DMS114 treated with DMSO at 0.1 percent for 48 hours (cell line): ENCODE data around the gene SKA3.

Source experiments
- DNase-seq: peaks from one replicate; lab custom pipeline; 2025; ENCODE audit not compliant: unreplicated experiment; lab: John Stamatoyannopoulos, UW

Gene SKA3

DNA sequence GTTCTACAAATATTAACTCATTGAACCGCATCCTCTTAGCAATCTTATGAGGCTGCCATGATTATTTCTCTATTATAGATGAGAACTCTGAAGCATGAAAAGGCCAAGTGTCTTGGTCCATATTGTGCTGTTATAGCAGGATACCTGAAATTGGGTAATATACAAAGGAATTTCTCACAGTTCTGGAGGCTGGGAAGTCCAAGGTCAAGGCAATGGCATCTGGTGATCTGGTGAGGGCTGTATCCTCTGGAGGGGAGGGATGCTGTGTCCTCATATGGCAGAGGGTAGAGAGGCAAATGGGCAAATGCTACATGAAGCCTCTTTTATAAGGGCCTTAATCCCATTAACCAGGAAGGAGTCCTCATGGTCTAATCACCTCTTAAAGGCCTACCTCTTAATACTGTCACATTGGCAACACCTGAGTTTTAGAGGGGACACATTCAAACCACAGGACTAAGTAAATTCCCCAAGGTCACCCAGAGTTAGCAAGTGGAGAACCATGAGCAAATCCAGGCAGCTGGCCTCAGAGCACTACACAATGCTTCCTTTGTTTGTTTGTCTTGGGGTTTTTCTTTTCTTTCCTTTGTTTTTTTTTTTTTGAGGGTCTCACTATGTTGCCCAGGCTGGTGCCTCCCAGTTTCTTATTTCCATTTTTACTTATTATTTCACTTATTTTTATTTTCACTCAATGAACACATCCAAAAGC lies 59.1 kb downstream of the SKA3 start:
- no peak for DNase-seq

DNA sequence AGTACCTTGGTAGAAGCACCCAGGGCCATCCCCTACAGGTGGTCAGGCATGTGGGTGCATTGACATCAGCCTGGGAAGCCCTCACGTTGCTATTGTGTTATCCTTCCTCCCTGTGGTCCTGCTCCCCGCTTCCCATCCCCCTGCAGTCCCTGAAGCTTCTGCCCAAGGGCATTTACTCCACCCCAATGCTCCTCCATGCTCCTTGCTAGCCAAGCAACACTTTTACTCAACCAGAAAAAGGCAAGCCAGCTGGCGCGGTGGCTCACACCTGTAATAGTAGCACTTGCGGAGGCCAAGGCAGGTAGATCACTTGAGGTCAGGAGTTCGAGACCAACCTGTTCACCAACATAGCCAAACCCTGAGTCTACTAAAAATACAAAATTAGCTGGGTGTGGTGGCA lies 60.2 kb downstream of the SKA3 start:
- no peak for DNase-seq

DNA sequence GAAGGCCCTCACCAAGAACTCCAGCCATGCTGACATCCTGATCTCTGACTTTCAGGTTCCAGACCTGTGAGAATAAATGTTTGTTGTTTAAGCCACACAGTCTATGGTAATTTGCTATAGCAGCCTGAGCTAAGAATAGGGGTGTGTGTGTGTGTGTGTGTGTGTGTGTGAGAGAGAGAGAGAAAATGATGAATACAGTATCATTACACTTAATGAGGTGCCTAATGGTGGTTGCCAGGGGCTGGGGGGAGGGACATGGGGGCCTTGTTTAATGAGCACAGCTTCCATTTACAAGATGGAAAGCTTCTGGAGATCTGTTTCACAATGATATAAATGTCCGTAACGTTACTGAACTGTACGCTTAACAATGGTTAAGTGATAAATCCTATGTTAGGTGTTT lies 61.1 kb downstream of the SKA3 start:
- DNase-seq: no peak

DNA sequence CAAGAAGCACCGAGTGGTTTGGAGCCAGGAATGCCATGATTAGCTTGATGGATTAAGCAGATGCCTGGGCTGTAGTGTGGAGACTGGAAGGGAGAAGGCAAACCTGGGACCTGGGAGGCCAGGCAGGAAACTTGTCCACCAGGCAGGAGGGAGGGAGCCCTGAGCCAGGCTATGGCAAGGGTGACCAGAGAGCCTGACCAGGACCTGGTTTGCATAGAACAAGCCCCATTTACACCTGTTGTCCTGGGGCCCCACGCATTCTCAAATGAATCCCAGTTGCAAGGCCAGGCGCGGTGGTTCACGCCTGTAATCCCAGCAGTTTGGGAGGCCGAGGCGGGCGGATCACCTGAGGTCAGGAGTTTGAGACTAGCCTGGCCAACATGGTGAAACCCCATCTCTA lies 64.8 kb downstream of the SKA3 start:
- DNase-seq: no peak

DNA sequence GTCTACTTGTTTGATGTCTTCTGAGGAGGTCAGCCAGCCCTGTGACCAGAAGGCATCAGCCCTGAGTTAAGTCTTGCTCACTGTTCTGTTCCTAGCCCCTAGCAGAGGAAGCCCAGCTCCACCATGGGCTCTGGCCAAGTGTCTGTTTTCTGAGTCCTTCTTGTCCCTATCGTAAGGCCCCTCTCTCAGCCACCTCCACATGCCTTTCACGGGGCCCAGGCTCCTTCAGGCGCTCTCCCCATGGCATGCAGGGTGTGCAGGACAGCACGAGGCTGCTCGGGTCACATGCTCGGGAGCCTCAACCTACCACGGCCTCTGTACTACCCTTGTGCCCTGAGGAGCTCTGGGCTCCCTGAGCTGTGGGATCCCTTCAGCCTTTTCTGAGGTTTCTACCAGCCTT lies 67.2 kb downstream of the SKA3 start:
- DNase-seq: no peak

DNA sequence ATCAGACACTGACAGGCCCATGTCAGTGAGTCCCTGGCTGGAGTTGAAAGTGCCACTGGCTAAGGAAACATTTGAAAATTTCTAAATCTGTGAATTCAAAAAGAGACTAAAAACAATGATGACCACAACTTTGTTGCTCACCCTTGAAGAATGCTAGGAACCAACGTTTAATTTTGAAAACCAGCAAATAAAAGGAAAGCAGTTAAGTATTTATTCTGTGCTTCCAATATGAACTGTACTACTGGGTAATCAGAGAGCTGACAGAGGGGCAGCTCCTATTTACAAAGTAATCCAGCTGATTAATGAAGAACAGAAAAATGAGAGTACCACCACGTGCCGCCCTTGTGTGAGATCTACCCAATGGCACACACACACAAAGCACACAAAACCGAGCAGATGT lies 70.3 kb downstream of the SKA3 start:
- DNase-seq: no peak

DNA sequence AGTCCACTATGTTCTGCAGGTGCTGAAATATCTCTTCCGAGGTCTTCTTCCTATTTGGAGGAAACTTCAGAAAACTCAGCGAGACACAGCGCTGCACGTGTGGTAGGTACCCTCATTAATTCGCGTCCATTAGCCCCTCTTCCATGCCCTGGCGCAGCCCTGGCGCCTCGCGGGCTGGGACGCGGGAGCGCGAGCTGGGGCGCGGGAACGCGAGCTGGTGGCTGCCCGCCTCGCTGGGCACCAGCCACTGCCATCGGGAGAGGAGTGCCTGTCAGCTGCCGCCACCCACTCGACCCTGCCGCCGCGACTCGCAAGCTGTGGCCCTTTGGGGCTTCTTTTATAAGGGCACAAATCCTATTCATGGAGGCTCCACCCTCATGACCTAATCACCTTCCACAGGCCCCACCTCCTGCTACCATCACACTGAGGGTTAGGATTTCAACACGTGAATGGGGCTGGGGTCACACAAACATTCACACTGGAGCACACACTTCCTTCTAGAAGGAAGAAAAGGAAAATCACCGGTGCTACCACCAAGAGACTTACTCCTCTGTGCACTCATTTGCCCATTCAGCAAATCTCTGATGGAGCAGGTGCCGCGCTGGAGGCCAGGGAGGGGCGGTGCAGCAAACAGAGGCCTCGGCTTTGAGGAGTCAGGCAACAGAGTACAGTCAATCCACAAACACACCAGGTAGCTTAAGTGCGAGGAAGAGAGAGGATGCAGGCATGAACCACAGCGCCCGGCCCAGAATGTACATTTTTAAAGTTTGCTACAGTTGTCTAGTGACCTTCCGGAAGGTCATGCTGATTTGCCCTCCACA lies 71.9 kb downstream of the SKA3 start:
- no peak for DNase-seq
